IMR-90 (cell line): ENCODE data around the gene SLC44A2. TPM values are rescaled to one million over a fixed set of nuclear protein-coding genes. Genes with fewer than 3 reads are reported as not detected.

ENCODE experiments used
- ATAC-seq: fragments of 200-7000 bp; cut with Tn5 transposase; 2 replicates; pipeline ENCODE4 v1.9.1; 2020; ENCODE audit warnings: low read depth, mild to moderate bottlenecking, moderate library complexity
- BruUV-seq: library from RNA; stranded (reverse); fragments of 400-500 nt; replicated peaks from 2 replicates; lab custom pipeline; 2021; lab: Mats Ljungman, UMichigan
- CTCF ChIA-PET: fragments of 300-600 bp; formaldehyde crosslinking; extraction: SDS; loops from one replicate; lab custom pipeline; 2021; ENCODE audit warnings: antibody characterized with exemption; lab: Yijun Ruan, JAX
- POLR2A ChIA-PET: fragments of 300-600 bp; sonication (Branson Sonifier 250); formaldehyde crosslinking; loops from one replicate; lab custom pipeline; 2022; ENCODE audit warnings: antibody characterized with exemption; ENCODE audit not compliant: unreplicated experiment; lab: Charles Lee
- DNase-seq: peaks from one replicate; pipeline ENCODE4 v3.0.0; 2013
- H2AFZ ChIP-seq: replicated peaks from 2 replicates; pipeline ENCODE3; 2013; ENCODE audit warnings: low read length, mild to moderate bottlenecking; ENCODE audit not compliant: poor library complexity
- H2AK5ac ChIP-seq: 2 replicates; pipeline ENCODE4 v1.6.1; 2013; ENCODE audit warnings: low read depth, low read length, inconsistent platforms
- H2AK9ac ChIP-seq: replicated peaks from 2 replicates; pipeline ENCODE3; 2013; ENCODE audit warnings: mild to moderate bottlenecking, low read depth, low read length, moderate library complexity; ENCODE audit not compliant: poor library complexity
- H2BK120ac ChIP-seq: 2 replicates; pipeline ENCODE4 v1.6.1; 2013; ENCODE audit warnings: low read depth, low read length, inconsistent platforms
- H2BK15ac ChIP-seq: 3 replicates; pipeline ENCODE4 v1.6.1; 2013; ENCODE audit warnings: low read depth, low read length, inconsistent platforms
- H2BK20ac ChIP-seq: 2 replicates; pipeline ENCODE4 v1.6.1; 2013; ENCODE audit warnings: low read depth, mild to moderate bottlenecking, inconsistent platforms, low read length, moderate library complexity
- H2BK5ac ChIP-seq: 2 replicates; pipeline ENCODE4 v1.6.1; 2013; ENCODE audit warnings: mild to moderate bottlenecking, low read depth, low read length, inconsistent platforms; ENCODE audit not compliant: poor library complexity, severe bottlenecking
- H3K14ac ChIP-seq: replicated peaks from 2 replicates; pipeline ENCODE4 v1.6.1; 2013; ENCODE audit warnings: low read depth, low read length, inconsistent platforms
- H3K18ac ChIP-seq: 2 replicates; pipeline ENCODE4 v1.6.1; 2013; ENCODE audit warnings: low read depth, low read length, control low read depth
- H3K23ac ChIP-seq: 2 replicates; pipeline ENCODE4 v1.6.1; 2013; ENCODE audit warnings: low read depth, low read length, inconsistent platforms
- H3K27ac ChIP-seq: 2 replicates; pipeline ENCODE4 v1.5.1; 2013; ENCODE audit warnings: mild to moderate bottlenecking, control low read depth, low read length; ENCODE audit not compliant: insufficient read depth
- H3K27me3 ChIP-seq: 2 replicates; pipeline ENCODE4 v1.6.1; 2013; ENCODE audit warnings: low read length; ENCODE audit not compliant: control insufficient read depth, insufficient read depth
- H3K36me3 ChIP-seq: 2 replicates; pipeline ENCODE4 v1.6.1; 2013; ENCODE audit warnings: low read length, mixed read lengths; ENCODE audit not compliant: control insufficient read depth, insufficient read depth
- H3K4ac ChIP-seq: 2 replicates; pipeline ENCODE4 v1.6.1; 2013; ENCODE audit warnings: low read depth, low read length, inconsistent platforms
- H3K4me1 ChIP-seq: 2 replicates; pipeline ENCODE4 v1.6.1; 2013; ENCODE audit warnings: low read length, mixed read lengths; ENCODE audit not compliant: control insufficient read depth, insufficient read depth
- H3K4me2 ChIP-seq: 2 replicates; pipeline ENCODE4 v1.6.1; 2013; ENCODE audit warnings: low read depth, mild to moderate bottlenecking, control low read depth, low read length, moderate library complexity
- H3K4me3 ChIP-seq: 2 replicates; pipeline ENCODE4 v1.5.1; 2013; ENCODE audit warnings: low read depth, mild to moderate bottlenecking, control low read depth, low read length, moderate library complexity; ENCODE audit not compliant: insufficient read depth
- H3K56ac ChIP-seq: 2 replicates; pipeline ENCODE4 v1.6.1; 2013; ENCODE audit warnings: low read length, inconsistent platforms; ENCODE audit not compliant: insufficient read depth; ENCODE audit errors: extremely low read depth
- H3K79me1 ChIP-seq, 2 experiments: 2 replicates each; pipeline ENCODE4 v1.6.1; 2013; ENCODE audit warnings: low read length in 2 of 2, inconsistent platforms in 1 of 2, low read depth in 1 of 2
- H3K9ac ChIP-seq: 2 replicates; pipeline ENCODE4 v1.6.1; 2013; ENCODE audit warnings: low read depth, low read length, control low read depth
- H3K9me1 ChIP-seq: 2 replicates; pipeline ENCODE4 v1.6.1; 2013; ENCODE audit warnings: low read length, inconsistent platforms; ENCODE audit not compliant: insufficient read depth
- H3K9me3 ChIP-seq: 2 replicates; pipeline ENCODE4 v1.6.1; 2013; ENCODE audit warnings: low read length; ENCODE audit not compliant: control insufficient read depth, insufficient read depth
- H4K20me1 ChIP-seq: 2 replicates; pipeline ENCODE4 v1.6.1; 2013; ENCODE audit warnings: low read length, inconsistent platforms; ENCODE audit not compliant: insufficient read depth
- H4K5ac ChIP-seq: 2 replicates; pipeline ENCODE4 v1.6.1; 2013; ENCODE audit warnings: mild to moderate bottlenecking, low read depth, low read length, control low read depth
- H4K8ac ChIP-seq, 2 experiments: 2 replicates each; pipeline ENCODE4 v1.6.1; 2013; ENCODE audit warnings: low read depth in 2 of 2, low read length in 2 of 2, control low read depth in 1 of 2, inconsistent platforms in 1 of 2
- H4K91ac ChIP-seq: 2 replicates; pipeline ENCODE4 v1.6.1; 2013; ENCODE audit warnings: low read depth, low read length, inconsistent platforms; ENCODE audit not compliant: insufficient read depth
- BHLHE40 ChIP-seq: fragments of 150-350 bp; IDR thresholded peaks from 2 replicates; pipeline ENCODE4 v1.6.1; 2016; ENCODE audit warnings: mild to moderate bottlenecking, low read depth, low read length
- CHD1 ChIP-seq: IDR thresholded peaks from 2 replicates; pipeline ENCODE4 v1.6.1; 2012; ENCODE audit warnings: low read depth, low read length, improper control_type of control experiment
- FOS ChIP-seq: fragments of 150-350 bp; IDR thresholded peaks from 2 replicates; pipeline ENCODE4 v1.6.1; 2016; ENCODE audit warnings: low read depth, low read length
- MAFK ChIP-seq: IDR thresholded peaks from 2 replicates; pipeline ENCODE4 v1.6.1; 2012; ENCODE audit warnings: low read depth, low read length, improper control_type of control experiment
- MXI1 ChIP-seq: IDR thresholded peaks from 2 replicates; pipeline ENCODE4 v1.6.1; 2012; ENCODE audit warnings: low read depth, mild to moderate bottlenecking, low read length, moderate library complexity, borderline replicate concordance
- NFE2L2 ChIP-seq: fragments of 150-350 bp; IDR thresholded peaks from 2 replicates; pipeline ENCODE4 v1.6.1; 2016; ENCODE audit warnings: low read depth, mild to moderate bottlenecking, low read length
- RCOR1 ChIP-seq: IDR thresholded peaks from 2 replicates; pipeline ENCODE4 v1.6.1; 2012; ENCODE audit warnings: mild to moderate bottlenecking, low read length, improper control_type of control experiment; ENCODE audit not compliant: insufficient replicate concordance
- SMC3 ChIP-seq: fragments of 150-350 bp; IDR thresholded peaks from 2 replicates; pipeline ENCODE4 v1.6.1; 2016; ENCODE audit warnings: low read depth, mild to moderate bottlenecking, antibody characterized with exemption, low read length, moderate library complexity
- WGBS, 2 experiments: methylation state at CpG; one replicate each; pipeline versions ENCODE4 v1.1.5 to v1.1.7; 2013; ENCODE audit warnings: missing lambda C conversion rate in 2 of 2; ENCODE audit not compliant: insufficient read length in 1 of 2; ENCODE audit errors: extremely low coverage in 2 of 2; 5-methylcytosine and 5-hydroxymethylcytosine counted together
- dilution Hi-C: fragments of 300-500 bp; cut with HindIII; formaldehyde crosslinking; loops from one replicate; pipeline ENCODE4 v1.14.3; 2018; ENCODE audit warnings: low sequenced_read_pairs; ENCODE audit not compliant: unreplicated experiment
- in situ Hi-C: fragments of 300-500 bp; cut with MboI; formaldehyde crosslinking; loops from 3 replicates; pipeline ENCODE4 v1.14.3; 2019; ENCODE audit warnings: low sequenced_read_pairs, inconsistent platforms, mixed read lengths
- intact Hi-C: fragments of 100-400 bp; cut with micrococcal nuclease; formaldehyde crosslinking; loops from 2 replicates; pipeline ENCODE4 v1.10.0; 2022
- polyA plus RNA-seq, 3 experiments: library from polyadenylated mRNA; depleted of rRNA; stranded (reverse); fragments of >200 nt; gene quantifications; 2 replicates each; pipeline ENCODE4 v1.2.3, GENCODE V29; 2012; ENCODE audit warnings: low replicate concordance in 1 of 3
- total RNA-seq: library from RNA; depleted of rRNA; stranded (reverse); fragments of >200 nt; gene quantifications from 2 replicates; pipeline ENCODE4 v1.2.3, GENCODE V29; 2012
- TF ChIP-seq, protein P1 (sequence below): conservative IDR thresholded peaks from 2 replicates; pipeline ENCODE4 v1.5.1; 2012; ENCODE audit warnings: mild to moderate bottlenecking, low read depth, low read length, improper control_type of control experiment
- TF ChIP-seq, protein P2 (sequence below): fragments of 150-350 bp; IDR thresholded peaks from 2 replicates; pipeline ENCODE4 v1.6.1; 2016; ENCODE audit warnings: low read depth, mild to moderate bottlenecking, low read length, moderate library complexity, borderline replicate concordance

Gene SLC44A2
- total and polyA plus RNA-seq, 2 of the 4 experiments (the other 2 are of a cell fraction) = 28.5 to 62.9 TPM

DNA sequence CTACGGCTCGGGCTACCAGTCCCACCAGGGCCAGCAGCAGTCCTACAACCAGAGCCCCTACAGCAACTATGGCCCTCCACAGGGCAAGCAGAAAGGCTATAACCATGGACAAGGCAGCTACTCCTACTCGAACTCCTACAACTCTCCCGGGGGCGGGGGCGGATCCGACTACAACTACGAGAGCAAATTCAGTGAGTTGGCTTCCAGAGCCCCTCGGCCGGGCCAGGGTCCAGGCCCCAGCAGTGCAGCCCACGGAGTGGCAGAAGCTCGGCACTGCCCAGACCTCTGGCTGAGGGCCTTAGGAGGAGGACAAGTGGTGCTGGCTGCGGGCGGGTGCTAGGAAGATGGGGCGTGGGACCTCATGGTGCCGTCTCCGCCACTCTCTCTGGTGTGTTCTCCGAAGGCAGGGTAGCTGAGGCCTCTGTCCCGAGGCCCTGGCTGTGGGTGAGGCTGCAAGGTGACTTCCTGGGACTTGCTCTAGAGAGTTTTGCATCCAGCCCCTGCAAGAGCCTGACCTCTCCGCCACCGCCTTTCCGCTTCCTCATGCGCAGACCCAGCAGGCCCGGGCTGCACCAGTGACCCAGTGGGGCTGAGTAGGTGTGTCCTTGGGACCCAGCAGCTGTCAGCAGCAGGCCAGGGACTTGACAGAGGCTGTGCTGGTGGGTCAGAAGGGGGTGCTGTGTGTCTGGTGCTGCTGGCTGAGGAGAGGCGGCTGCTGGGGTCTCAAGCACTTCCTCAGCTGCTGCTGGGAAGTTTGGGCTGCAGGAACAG, 62.4 kb downstream of the SLC44A2 start (continued):
- TF ChIP-seq, protein P1, sequence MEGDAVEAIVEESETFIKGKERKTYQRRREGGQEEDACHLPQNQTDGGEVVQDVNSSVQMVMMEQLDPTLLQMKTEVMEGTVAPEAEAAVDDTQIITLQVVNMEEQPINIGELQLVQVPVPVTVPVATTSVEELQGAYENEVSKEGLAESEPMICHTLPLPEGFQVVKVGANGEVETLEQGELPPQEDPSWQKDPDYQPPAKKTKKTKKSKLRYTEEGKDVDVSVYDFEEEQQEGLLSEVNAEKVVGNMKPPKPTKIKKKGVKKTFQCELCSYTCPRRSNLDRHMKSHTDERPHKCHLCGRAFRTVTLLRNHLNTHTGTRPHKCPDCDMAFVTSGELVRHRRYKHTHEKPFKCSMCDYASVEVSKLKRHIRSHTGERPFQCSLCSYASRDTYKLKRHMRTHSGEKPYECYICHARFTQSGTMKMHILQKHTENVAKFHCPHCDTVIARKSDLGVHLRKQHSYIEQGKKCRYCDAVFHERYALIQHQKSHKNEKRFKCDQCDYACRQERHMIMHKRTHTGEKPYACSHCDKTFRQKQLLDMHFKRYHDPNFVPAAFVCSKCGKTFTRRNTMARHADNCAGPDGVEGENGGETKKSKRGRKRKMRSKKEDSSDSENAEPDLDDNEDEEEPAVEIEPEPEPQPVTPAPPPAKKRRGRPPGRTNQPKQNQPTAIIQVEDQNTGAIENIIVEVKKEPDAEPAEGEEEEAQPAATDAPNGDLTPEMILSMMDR = no peak

DNA sequence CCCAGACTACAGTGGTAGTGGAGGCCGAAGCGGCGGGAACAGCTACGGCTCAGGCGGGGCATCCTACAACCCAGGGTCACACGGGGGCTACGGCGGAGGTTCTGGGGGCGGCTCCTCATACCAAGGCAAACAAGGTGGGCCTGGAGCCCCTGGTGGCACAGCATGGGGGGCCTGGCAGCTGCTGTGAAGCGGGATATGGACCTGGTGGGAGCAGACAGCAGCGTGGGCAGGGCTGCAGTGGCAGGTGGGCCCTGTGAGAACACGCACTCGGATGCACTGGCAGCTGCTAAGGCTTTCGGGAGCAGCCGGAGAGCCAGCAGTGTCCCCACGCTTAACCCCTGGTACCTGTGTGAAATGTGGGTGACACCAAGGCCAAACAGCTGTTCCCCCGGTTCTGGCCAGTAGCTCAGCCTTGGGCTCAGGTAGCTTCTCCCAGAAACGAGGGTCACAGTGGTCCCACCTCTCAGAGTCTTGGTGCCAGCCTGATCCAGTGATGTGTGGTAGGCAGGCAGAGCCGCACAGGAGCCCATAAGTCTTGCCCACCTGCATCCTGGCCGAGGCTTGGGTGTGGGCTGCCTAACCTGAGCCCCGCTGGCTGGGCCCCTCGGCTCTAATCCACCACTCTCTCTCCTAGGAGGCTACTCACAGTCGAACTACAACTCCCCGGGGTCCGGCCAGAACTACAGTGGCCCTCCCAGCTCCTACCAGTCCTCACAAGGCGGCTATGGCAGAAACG, 63.4 kb downstream of the SLC44A2 start:
- H4K91ac ChIP-seq = no peak overlapping the region
- no peaks in the 10 kb centered on the region for H3K9me3 ChIP-seq
- no peak overlapping the region for H3K4ac ChIP-seq
- no peak overlapping the region for H3K4me2 ChIP-seq
- H4K20me1 ChIP-seq = peaks cover 77% of the 10 kb centered on the region
- H2AFZ ChIP-seq = no peak overlapping the region
- in situ Hi-C loops (no loop called here), intact Hi-C loops (no loop called here), dilution Hi-C loops (no loop called here)
- no peak overlapping the region for H2BK20ac ChIP-seq
- BruUV-seq = no TSS peak
- no peak overlapping the region for H2AK9ac ChIP-seq
- no peak overlapping the region for H3K23ac ChIP-seq
- H4K5ac ChIP-seq = no peak overlapping the region
- no peak overlapping the region for H2AK5ac ChIP-seq
- H3K56ac ChIP-seq = no peak overlapping the region
- ATAC-seq (no peak), DNase-seq (no peak)
- H3K4me1 ChIP-seq = no peaks in the 10 kb centered on the region
- H3K14ac ChIP-seq = no peak overlapping the region
- H3K27me3 ChIP-seq = no peaks in the 10 kb centered on the region
- 92% methylated on average over 6 of the region's 27 CpGs; no CpG with 5 or more reads in 1 of the 2 experiments for WGBS, 2 experiments
- no peak overlapping the region for H2BK5ac ChIP-seq
- POLR2A ChIA-PET = no interaction called here
- no peak overlapping the region for H3K9ac ChIP-seq
- H3K18ac ChIP-seq = no peak overlapping the region
- CTCF ChIA-PET = no interaction called here
- no peak overlapping the region for H4K8ac ChIP-seq
- H3K27ac ChIP-seq = no peak overlapping the region
- no peak overlapping the region for H3K4me3 ChIP-seq
- no peak overlapping the region for H2BK120ac ChIP-seq
- peaks cover 8% of the 10 kb centered on the region; the same call in 1 of the 2 replicates for H3K9me1 ChIP-seq
- H3K79me1 ChIP-seq = peaks cover 22 to 63% of the 10 kb centered on the region in 2 experiments
- H2BK15ac ChIP-seq = no peak overlapping the region
- H3K36me3 ChIP-seq = peaks cover 81% of the 10 kb centered on the region
- TF ChIP-seq BHLHE40 = no peak
- no peak for TF ChIP-seq MAFK
- no peak for TF ChIP-seq NFE2L2
- no peak for TF ChIP-seq MXI1
- no peak for TF ChIP-seq SMC3
- no peak for TF ChIP-seq CHD1
- no peak for TF ChIP-seq RCOR1
- no peak for TF ChIP-seq FOS
- TF ChIP-seq, protein P2, sequence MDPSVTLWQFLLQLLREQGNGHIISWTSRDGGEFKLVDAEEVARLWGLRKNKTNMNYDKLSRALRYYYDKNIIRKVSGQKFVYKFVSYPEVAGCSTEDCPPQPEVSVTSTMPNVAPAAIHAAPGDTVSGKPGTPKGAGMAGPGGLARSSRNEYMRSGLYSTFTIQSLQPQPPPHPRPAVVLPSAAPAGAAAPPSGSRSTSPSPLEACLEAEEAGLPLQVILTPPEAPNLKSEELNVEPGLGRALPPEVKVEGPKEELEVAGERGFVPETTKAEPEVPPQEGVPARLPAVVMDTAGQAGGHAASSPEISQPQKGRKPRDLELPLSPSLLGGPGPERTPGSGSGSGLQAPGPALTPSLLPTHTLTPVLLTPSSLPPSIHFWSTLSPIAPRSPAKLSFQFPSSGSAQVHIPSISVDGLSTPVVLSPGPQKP = no peak
